HepG2 (cell line): ENCODE measurements around the gene ID4. TPM values are rescaled to one million over a fixed set of nuclear protein-coding genes. Genes with fewer than 3 reads are reported as not detected.
A peak's percentile ranks its signal among the peaks of the same experiment; 100 is the strongest.

Source experiments
- ATAC-seq: fragments of 200-7000 bp; cut with Tn5 transposase; 3 replicates; pipeline ENCODE4 v1.9.1; 2020; ENCODE audit warnings: mild to moderate bottlenecking, moderate library complexity
- BruUV-seq: library from RNA; stranded (reverse); fragments of 400-500 nt; replicated peaks from 2 replicates; lab custom pipeline; 2021; lab: Mats Ljungman, UMichigan
- CTCF ChIA-PET: fragments of 300-600 bp; formaldehyde crosslinking; extraction: SDS; loops from one replicate; lab custom pipeline; 2021; ENCODE audit warnings: low total read pairs, inconsistent platforms, low intra/inter-chr PET ratio; lab: Yijun Ruan, JAX
- POLR2A ChIA-PET: fragments of 350-600 bp; sonication (Branson Sonifier 250); formaldehyde crosslinking; loops from one replicate; lab custom pipeline; 2020; ENCODE audit warnings: antibody characterized with exemption, inconsistent platforms; lab: Yijun Ruan, JAX
- DNase-seq: peaks from one replicate; pipeline ENCODE4 v3.0.0-alpha.2; 2015; ENCODE audit warnings: low spot score
- FAIRE-seq: peaks from 3 replicates; lab custom pipeline; 2011; peaks lifted over from hg19 to GRCh38; lab: Jason Lieb, UNC
- H2AFZ ChIP-seq: one replicate; pipeline ENCODE4 v1.6.1; 2011; ENCODE audit warnings: low read length, inconsistent platforms
- H3K27ac ChIP-seq: fragments of 300-600 bp; 3 replicates; pipeline ENCODE4 v1.8.0; 2011; ENCODE audit warnings: mixed run types, mild to moderate bottlenecking, mixed read lengths, low read length, inconsistent platforms; ENCODE audit not compliant: insufficient read depth; ENCODE audit errors: extremely low read length
- H3K27me3 ChIP-seq, 2 experiments: fragments of 200-600 bp in 1 of 2; 2 replicates in 1 of 2; 3 replicates in 1 of 2; pipeline versions ENCODE4 v1.6.0 to v1.8.0; 2011; ENCODE audit warnings: low read length in 2 of 2, mild to moderate bottlenecking in 2 of 2, moderate library complexity in 2 of 2, inconsistent platforms in 1 of 2; ENCODE audit not compliant: insufficient read depth in 2 of 2, control insufficient read depth in 1 of 2
- H3K36me3 ChIP-seq, 2 experiments: fragments of 200-600 bp in 1 of 2; replicated peaks in 1 of 2; 2 replicates in 1 of 2; 3 replicates in 1 of 2; pipeline versions ENCODE4 v1.5.1 to v1.8.0; 2011; ENCODE audit warnings: low read length in 2 of 2, inconsistent platforms in 1 of 2; ENCODE audit not compliant: insufficient read depth in 2 of 2, control insufficient read depth in 1 of 2
- H3K4me1 ChIP-seq: 2 replicates; pipeline ENCODE4 v1.5.1; 2012; ENCODE audit warnings: low read length, inconsistent platforms; ENCODE audit not compliant: insufficient read depth
- H3K4me2 ChIP-seq: 2 replicates; pipeline ENCODE4 v1.6.0; 2011; ENCODE audit warnings: low read depth, low read length, inconsistent platforms
- H3K4me3 ChIP-seq, 3 experiments: fragments of 200-600 bp in 1 of 3; sonication (generic), shearing (Covaris generic) in 1 of 3; replicated peaks in 1 of 3; 2 replicates each; pipeline ENCODE4 v1.5.1; 2011 to 2016; ENCODE audit warnings: low read length in 3 of 3, inconsistent platforms in 2 of 3, low read depth in 2 of 3, mild to moderate bottlenecking in 2 of 3, control low read depth in 1 of 3, mixed read lengths in 1 of 3; ENCODE audit not compliant: insufficient read depth in 1 of 3
- H3K79me2 ChIP-seq: one replicate; pipeline ENCODE4 v1.6.1; 2011; ENCODE audit warnings: low read length, inconsistent platforms; ENCODE audit not compliant: insufficient read depth
- H3K9ac ChIP-seq: 2 replicates; pipeline ENCODE4 v1.6.0; 2011; ENCODE audit warnings: mild to moderate bottlenecking, low read depth, low read length, inconsistent platforms; ENCODE audit not compliant: insufficient read depth
- H3K9me3 ChIP-seq: 2 replicates; pipeline ENCODE4 v1.5.1; 2012; ENCODE audit warnings: mild to moderate bottlenecking, low read length
- H4K20me1 ChIP-seq: 2 replicates; pipeline ENCODE4 v1.6.0; 2011; ENCODE audit warnings: inconsistent platforms, mild to moderate bottlenecking, low read length, moderate library complexity; ENCODE audit not compliant: insufficient read depth
- AGO1 ChIP-seq: fragments of 200-400 bp; formaldehyde crosslinking; IDR thresholded peaks from 2 replicates; pipeline ENCODE4 v1.6.1; 2017; ENCODE audit warnings: mild to moderate bottlenecking, low read depth, low read length, moderate library complexity; ENCODE audit not compliant: poor library complexity, severe bottlenecking
- FOXA1 ChIP-seq, 2 experiments: fragments of 450-650 bp in 1 of 2; sonication (generic) in 1 of 2; formaldehyde crosslinking in 1 of 2; IDR thresholded peaks; 2 replicates each; pipeline versions ENCODE4 v1.4.0 to v1.6.1; 2016 to 2020; ENCODE audit warnings: missing genetic modification reagents in 1 of 2
- GATAD1 ChIP-seq: IDR thresholded peaks from 2 replicates; pipeline ENCODE4 v1.6.1; 2016; ENCODE audit warnings: missing genetic modification reagents, missing compliant biosample characterization
- GTF2F1 ChIP-seq: fragments of 150-350 bp; IDR thresholded peaks from 2 replicates; pipeline ENCODE4 v1.6.1; 2014; ENCODE audit warnings: low read length
- MNT ChIP-seq: fragments of 450-650 bp; IDR thresholded peaks from 2 replicates; pipeline ENCODE4 v1.6.1; 2016
- PLSCR1 ChIP-seq: sonication (generic); formaldehyde crosslinking; IDR thresholded peaks from 2 replicates; pipeline ENCODE4 v1.5.0; 2020; ENCODE audit warnings: missing genetic modification reagents, mild to moderate bottlenecking, borderline replicate concordance
- POLR2G ChIP-seq: fragments of 200-400 bp; formaldehyde crosslinking; IDR thresholded peaks from 2 replicates; pipeline ENCODE4 v1.6.1; 2018; ENCODE audit warnings: mild to moderate bottlenecking, low read depth, low read length, moderate library complexity
- ZFP62 ChIP-seq: sonication (generic); formaldehyde crosslinking; IDR thresholded peaks from 2 replicates; pipeline ENCODE4 v1.4.0; 2020; ENCODE audit warnings: missing genetic modification reagents
- ZNF441 ChIP-seq: sonication (generic); formaldehyde crosslinking; IDR thresholded peaks from 2 replicates; pipeline ENCODE4 v1.7.0; 2021; ENCODE audit warnings: missing genetic modification reagents, borderline replicate concordance
- ZNF530 ChIP-seq: sonication (generic); formaldehyde crosslinking; IDR thresholded peaks from 2 replicates; pipeline ENCODE4 v1.5.0; 2020; ENCODE audit warnings: low read depth, mild to moderate bottlenecking, missing genetic modification reagents
- WGBS: methylation state at CpG from one replicate; pipeline ENCODE4 v1.1.6; 2017; ENCODE audit warnings: low lambda C conversion rate; 5-methylcytosine and 5-hydroxymethylcytosine counted together
- in situ Hi-C: cut with HindIII; loops from 2 replicates; pipeline ENCODE4 v1.10.0; 2017; ENCODE audit warnings: low pct_unique_long_range_greater_than_20kb; ENCODE audit not compliant: extremely low pct_ligation_motif_present
- intact Hi-C: fragments of 100-400 bp; cut with micrococcal nuclease; formaldehyde crosslinking; loops from one replicate; pipeline ENCODE4 v1.10.0; 2022; ENCODE audit not compliant: unreplicated experiment
- polyA plus RNA-seq, 8 experiments: library from polyadenylated mRNA; depleted of rRNA in 3 of 8; stranded (reverse) in 7 of 8; unstranded in 1 of 8; fragments of >200 nt; fragmentation: Illumina TruSeq in 4 of 8; extraction: Trizol in 4 of 8; gene quantifications; 2 replicates each; pipeline versions ENCODE4 v1.2.1 to v1.2.3, GENCODE V29; 2011 to 2016; ENCODE audit warnings: low read depth in 4 of 8, missing spikeins in 1 of 8, mixed read lengths in 1 of 8; ENCODE audit not compliant: insufficient read depth in 1 of 8
- total RNA-seq, 5 experiments: library from RNA; depleted of rRNA; stranded (reverse); fragments of >200 nt; fragmentation: Illumina TruSeq; extraction: Trizol; gene quantifications; 2 replicates each; pipeline ENCODE4 v1.2.3, GENCODE V29; 2016; ENCODE audit warnings: low read depth in 1 of 5
- TF ChIP-seq, protein P1 (sequence below): sonication (generic); formaldehyde crosslinking; IDR thresholded peaks from 2 replicates; pipeline ENCODE4 v1.5.1; 2020; ENCODE audit warnings: mild to moderate bottlenecking, missing genetic modification reagents, moderate library complexity
- TF ChIP-seq, protein P2 (sequence below): sonication (generic); formaldehyde crosslinking; IDR thresholded peaks from 2 replicates; pipeline ENCODE4 v1.9.0; 2022; ENCODE audit warnings: missing genetic modification reagents, mild to moderate bottlenecking, borderline replicate concordance

The ID4 gene
- total and polyA plus RNA-seq, 2 of the 13 experiments (the other 11 are each of a cell fraction or from before 2014, with no cell fraction given): 0.20 to 0.44 TPM

GRCh38 chr6:19857703-19858102 lies 20.5 kb downstream of the ID4 start:
- Histone ChIP-seq H3K9ac (no peak overlapping the region), H3K4me2 (no peak overlapping the region), H2AFZ (no peak overlapping the region), H3K4me1 (no peaks in the 10 kb centered on the region), H3K79me2 (no peaks in the 10 kb centered on the region), H3K9me3 (no peaks in the 10 kb centered on the region), H4K20me1 (no peaks in the 10 kb centered on the region), H3K4me3 (no peak overlapping the region), H3K36me3 (no peaks in the 10 kb centered on the region), H3K27ac (no peak overlapping the region), H3K27me3 (peaks cover 2 to 38% of the 10 kb centered on the region in 2 experiments; a peak in 3 of 5 replicates)
- FAIRE-seq (no peak), DNase-seq (no peak), ATAC-seq (no peak)
- intact Hi-C loops (loop anchor here (10.0 kb wide), 1 partner anchor 213 kb away; no protein-coding TSS in a partner anchor), in situ Hi-C loops (loop anchor here (25.0 kb wide), 1 partner anchor 1270 kb away; no protein-coding TSS in a partner anchor)
- ChIA-PET POLR2A (no interaction called here), CTCF (no interaction called here)
- BruUV-seq: no TSS peak
- TF ChIP-seq POLR2G (no peak), MNT (peak; percentile 60)
- WGBS: 3% methylated on average over 4 of the region's 4 CpGs

GRCh38 chr6:19860235-19860877 lies 23.2 kb downstream of the ID4 start:
- ChIA-PET POLR2A (no interaction called here), CTCF (no interaction called here)
- in situ Hi-C loops: loop anchor here (25.0 kb wide), 1 partner anchor 1273 kb away; no protein-coding TSS in a partner anchor
- TF ChIP-seq GTF2F1: no peak
- TF ChIP-seq ZNF441: no peak
- TF ChIP-seq, protein P1, sequence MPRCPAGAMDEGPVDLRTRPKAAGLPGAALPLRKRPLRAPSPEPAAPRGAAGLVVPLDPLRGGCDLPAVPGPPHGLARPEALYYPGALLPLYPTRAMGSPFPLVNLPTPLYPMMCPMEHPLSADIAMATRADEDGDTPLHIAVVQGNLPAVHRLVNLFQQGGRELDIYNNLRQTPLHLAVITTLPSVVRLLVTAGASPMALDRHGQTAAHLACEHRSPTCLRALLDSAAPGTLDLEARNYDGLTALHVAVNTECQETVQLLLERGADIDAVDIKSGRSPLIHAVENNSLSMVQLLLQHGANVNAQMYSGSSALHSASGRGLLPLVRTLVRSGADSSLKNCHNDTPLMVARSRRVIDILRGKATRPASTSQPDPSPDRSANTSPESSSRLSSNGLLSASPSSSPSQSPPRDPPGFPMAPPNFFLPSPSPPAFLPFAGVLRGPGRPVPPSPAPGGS (CRISPR knock-in tag): no peak
- TF ChIP-seq GATAD1 (CRISPR knock-in tag): no peak
- no peak for TF ChIP-seq PLSCR1 (CRISPR knock-in tag)
- TF ChIP-seq ZNF530 (CRISPR knock-in tag): no peak
- TF ChIP-seq, protein P2, sequence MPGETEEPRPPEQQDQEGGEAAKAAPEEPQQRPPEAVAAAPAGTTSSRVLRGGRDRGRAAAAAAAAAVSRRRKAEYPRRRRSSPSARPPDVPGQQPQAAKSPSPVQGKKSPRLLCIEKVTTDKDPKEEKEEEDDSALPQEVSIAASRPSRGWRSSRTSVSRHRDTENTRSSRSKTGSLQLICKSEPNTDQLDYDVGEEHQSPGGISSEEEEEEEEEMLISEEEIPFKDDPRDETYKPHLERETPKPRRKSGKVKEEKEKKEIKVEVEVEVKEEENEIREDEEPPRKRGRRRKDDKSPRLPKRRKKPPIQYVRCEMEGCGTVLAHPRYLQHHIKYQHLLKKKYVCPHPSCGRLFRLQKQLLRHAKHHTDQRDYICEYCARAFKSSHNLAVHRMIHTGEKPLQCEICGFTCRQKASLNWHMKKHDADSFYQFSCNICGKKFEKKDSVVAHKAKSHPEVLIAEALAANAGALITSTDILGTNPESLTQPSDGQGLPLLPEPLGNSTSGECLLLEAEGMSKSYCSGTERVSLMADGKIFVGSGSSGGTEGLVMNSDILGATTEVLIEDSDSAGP (CRISPR knock-in tag): no peak
- no peak for TF ChIP-seq FOXA1 (IDR thresholded peaks at IDR 0.05)
- no peak for TF ChIP-seq FOXA1 (CRISPR knock-in tag; IDR thresholded peaks at IDR 0.05)
- TF ChIP-seq AGO1: no peak
- TF ChIP-seq ZFP62 (CRISPR knock-in tag): no peak

More at GRCh38 chr6:19860235-19860877, 23.2 kb downstream of the ID4 start:
- H3K9ac ChIP-seq: no peak overlapping the region
- no peak overlapping the region for H3K27ac ChIP-seq
- H3K36me3 ChIP-seq: no peaks in the 10 kb centered on the region
- H4K20me1 ChIP-seq: no peaks in the 10 kb centered on the region
- H3K79me2 ChIP-seq: no peaks in the 10 kb centered on the region
- no TSS peak for BruUV-seq
- 4% methylated on average over 4 of the region's 4 CpGs for WGBS
- no peak overlapping the region for H3K4me2 ChIP-seq
- no peaks in the 10 kb centered on the region for H3K9me3 ChIP-seq
- no peak for DNase-seq
- no peak for ATAC-seq
- no peak for FAIRE-seq
- no peaks in the 10 kb centered on the region for H3K4me1 ChIP-seq
- intact Hi-C loops: no loop called here
- H3K27me3 ChIP-seq: peaks cover 0 to 45% of the 10 kb centered on the region in 2 experiments; a peak in 2 of 5 replicates
- H2AFZ ChIP-seq: no peak overlapping the region
- no peak overlapping the region for H3K4me3 ChIP-seq
